ENCODE data around the gene NME7.

Gene NME7

GRCh38 chr1:169364948-169365347, 2.6 kb downstream of the NME7 start:
- no peak overlapping the region for H3K9ac ChIP-seq (ENCODE audit: low read length)
- H3K4me2 ChIP-seq (ENCODE audit: low read length): no peak overlapping the region
- H3K27ac ChIP-seq (ENCODE audit: low read depth, low read length, poor library complexity, severe bottlenecking): no peak overlapping the region
- no peaks in the 10 kb centered on the region for H3F3A ChIP-seq (ENCODE audit: insufficient read depth, low read length)
- peaks cover 3% of the 10 kb centered on the region; the same call in 1 of the 2 replicates for H3K36me3 ChIP-seq (ENCODE audit: insufficient read depth, low read length)
- no peak overlapping the region for H2AFZ ChIP-seq (ENCODE audit: low read length)
- H3K27me3 ChIP-seq (ENCODE audit: insufficient read depth, low read length): no peaks in the 10 kb centered on the region
- TF ChIP-seq, protein P1, sequence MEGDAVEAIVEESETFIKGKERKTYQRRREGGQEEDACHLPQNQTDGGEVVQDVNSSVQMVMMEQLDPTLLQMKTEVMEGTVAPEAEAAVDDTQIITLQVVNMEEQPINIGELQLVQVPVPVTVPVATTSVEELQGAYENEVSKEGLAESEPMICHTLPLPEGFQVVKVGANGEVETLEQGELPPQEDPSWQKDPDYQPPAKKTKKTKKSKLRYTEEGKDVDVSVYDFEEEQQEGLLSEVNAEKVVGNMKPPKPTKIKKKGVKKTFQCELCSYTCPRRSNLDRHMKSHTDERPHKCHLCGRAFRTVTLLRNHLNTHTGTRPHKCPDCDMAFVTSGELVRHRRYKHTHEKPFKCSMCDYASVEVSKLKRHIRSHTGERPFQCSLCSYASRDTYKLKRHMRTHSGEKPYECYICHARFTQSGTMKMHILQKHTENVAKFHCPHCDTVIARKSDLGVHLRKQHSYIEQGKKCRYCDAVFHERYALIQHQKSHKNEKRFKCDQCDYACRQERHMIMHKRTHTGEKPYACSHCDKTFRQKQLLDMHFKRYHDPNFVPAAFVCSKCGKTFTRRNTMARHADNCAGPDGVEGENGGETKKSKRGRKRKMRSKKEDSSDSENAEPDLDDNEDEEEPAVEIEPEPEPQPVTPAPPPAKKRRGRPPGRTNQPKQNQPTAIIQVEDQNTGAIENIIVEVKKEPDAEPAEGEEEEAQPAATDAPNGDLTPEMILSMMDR (IDR thresholded peaks at IDR 0.05; ENCODE audit: low read length): no peak
- TF ChIP-seq EZH2 (IDR thresholded peaks at IDR 0.05; ENCODE audit: borderline replicate concordance, low read length): no peak
- H4K20me1 ChIP-seq (ENCODE audit: insufficient read depth, low read length): no peaks in the 10 kb centered on the region
- no peak overlapping the region for H3K4me3 ChIP-seq (ENCODE audit: low read depth, low read length, poor library complexity, severe bottlenecking)
- no peaks in the 10 kb centered on the region for H3K9me2 ChIP-seq (ENCODE audit: low read depth, low read length)
- no peaks in the 10 kb centered on the region for H3K9me3 ChIP-seq (ENCODE audit: low read length)
- peaks cover 40% of the 10 kb centered on the region for H3K4me1 ChIP-seq (ENCODE audit: insufficient read depth, low read length, severe bottlenecking)
- H3K79me2 ChIP-seq (ENCODE audit: insufficient read depth, low read length): peaks cover 15% of the 10 kb centered on the region

GRCh38 chr1:169363046-169363730, 4.4 kb downstream of the NME7 start:
- H3F3A ChIP-seq (ENCODE audit: insufficient read depth, low read length): no peaks in the 10 kb centered on the region
- H3K79me2 ChIP-seq (ENCODE audit: insufficient read depth, low read length): no peaks in the 10 kb centered on the region
- H3K27me3 ChIP-seq (ENCODE audit: insufficient read depth, low read length): no peaks in the 10 kb centered on the region
- H2AFZ ChIP-seq (ENCODE audit: low read length): no peak overlapping the region
- no peaks in the 10 kb centered on the region for H3K36me3 ChIP-seq (ENCODE audit: insufficient read depth, low read length)
- no peak overlapping the region for H3K27ac ChIP-seq (ENCODE audit: low read depth, low read length, poor library complexity, severe bottlenecking)
- H3K9ac ChIP-seq (ENCODE audit: low read length): no peak overlapping the region
- H3K4me1 ChIP-seq (ENCODE audit: insufficient read depth, low read length, severe bottlenecking): peaks cover 25% of the 10 kb centered on the region
- H4K20me1 ChIP-seq (ENCODE audit: insufficient read depth, low read length): no peaks in the 10 kb centered on the region
- no peaks in the 10 kb centered on the region for H3K9me2 ChIP-seq (ENCODE audit: low read depth, low read length)
- no peaks in the 10 kb centered on the region for H3K9me3 ChIP-seq (ENCODE audit: low read length)
- H3K4me2 ChIP-seq (ENCODE audit: low read length): no peak overlapping the region
- TF ChIP-seq EZH2 (IDR thresholded peaks at IDR 0.05; ENCODE audit: borderline replicate concordance, low read length): no peak
- TF ChIP-seq, protein P1 (IDR thresholded peaks at IDR 0.05; ENCODE audit: low read length): no peak
- H3K4me3 ChIP-seq (ENCODE audit: low read depth, low read length, poor library complexity, severe bottlenecking): no peak overlapping the region

- no peaks in the 10 kb centered on the region for H3K9me2 ChIP-seq (ENCODE audit: low read depth, low read length)
- H3K9ac ChIP-seq (ENCODE audit: low read length): no peak overlapping the region
- peak overlapping the region; percentile 85; the same call in 1 of the 2 replicates for H2AFZ ChIP-seq (ENCODE audit: low read length)
- peaks cover 15% of the 10 kb centered on the region for H3K4me1 ChIP-seq (ENCODE audit: insufficient read depth, low read length, severe bottlenecking)
- no peaks in the 10 kb centered on the region for H3K27me3 ChIP-seq (ENCODE audit: insufficient read depth, low read length)
- no peaks in the 10 kb centered on the region for H3K79me2 ChIP-seq (ENCODE audit: insufficient read depth, low read length)
- no peak overlapping the region for H3K4me3 ChIP-seq (ENCODE audit: low read depth, low read length, poor library complexity, severe bottlenecking)
- H3K36me3 ChIP-seq (ENCODE audit: insufficient read depth, low read length): no peaks in the 10 kb centered on the region
- TF ChIP-seq, protein P1 (IDR thresholded peaks at IDR 0.05; ENCODE audit: low read length): no peak
- no peak for TF ChIP-seq EZH2 (IDR thresholded peaks at IDR 0.05; ENCODE audit: borderline replicate concordance, low read length)
- H4K20me1 ChIP-seq (ENCODE audit: insufficient read depth, low read length): no peaks in the 10 kb centered on the region
- H3K9me3 ChIP-seq (ENCODE audit: low read length): no peaks in the 10 kb centered on the region
- no peaks in the 10 kb centered on the region for H3F3A ChIP-seq (ENCODE audit: insufficient read depth, low read length)
- H3K27ac ChIP-seq (ENCODE audit: low read depth, low read length, poor library complexity, severe bottlenecking): no peak overlapping the region
- peak overlapping the region; percentile 39 for H3K4me2 ChIP-seq (ENCODE audit: low read length)
These were observed 6.3 kb downstream of the NME7 start for GRCh38 chr1:169361281-169361680.

All from OCI-LY1 (cell line).